Measurements from ENCODE around the gene BMP7.
"Not testable (repeated sequence)": the region's sequence is repeated elsewhere in the genome, so short reads cannot be mapped to it uniquely, and the experiment has no call there.

The BMP7 gene

DNA sequence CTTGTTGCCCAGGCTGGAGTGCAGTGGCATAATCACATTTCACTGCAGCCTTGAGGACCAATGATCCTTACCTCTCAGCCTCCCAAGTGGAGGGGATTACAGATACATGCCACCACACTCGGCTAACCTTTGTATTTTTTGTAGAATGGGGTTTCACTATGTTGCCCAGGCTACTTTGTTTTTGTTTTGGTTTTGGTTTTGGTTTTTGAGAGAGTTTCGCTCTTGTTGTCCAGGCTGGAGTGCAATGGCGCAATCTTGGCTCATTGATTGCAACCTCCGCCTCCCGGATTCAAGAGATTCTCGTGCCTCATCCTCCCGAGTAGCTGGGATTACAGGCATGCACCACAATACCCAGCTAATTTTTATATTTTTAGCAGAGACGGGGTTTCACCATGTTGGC is 105.5 kb downstream of the BMP7 start:
- TF ChIP-seq SUZ12 (IDR thresholded peaks at IDR 0.05; ENCODE audit: extremely low read depth, insufficient read depth, insufficient read length), result no peak
- TF ChIP-seq ZNF274 (IDR thresholded peaks at IDR 0.05; ENCODE audit: low read depth, low read length), result no peak
- no peak for TF ChIP-seq YY1 (IDR thresholded peaks at IDR 0.05; ENCODE audit: insufficient read depth, insufficient read length)
- Histone ChIP-seq H3K27me3 (ENCODE audit: insufficient read depth, insufficient read length) (no peaks in the 10 kb centered on the region), H3K9ac (ENCODE audit: insufficient read length, low read depth) (no peak overlapping the region), H3K4me1 (ENCODE audit: insufficient read depth, insufficient read length) (peaks cover 7% of the 10 kb centered on the region), H3K4me3 (ENCODE audit: insufficient read length, low read depth) (no peak overlapping the region), H3K36me3 (ENCODE audit: insufficient read depth, insufficient read length, low read length) (no peaks in the 10 kb centered on the region), H3K9me3 (ENCODE audit: insufficient read depth, low read length) (peaks cover 11% of the 10 kb centered on the region; the same call in 1 of the 2 replicates)
- DNase-seq (ENCODE audit: low read depth, low spot score), result no peak

DNA sequence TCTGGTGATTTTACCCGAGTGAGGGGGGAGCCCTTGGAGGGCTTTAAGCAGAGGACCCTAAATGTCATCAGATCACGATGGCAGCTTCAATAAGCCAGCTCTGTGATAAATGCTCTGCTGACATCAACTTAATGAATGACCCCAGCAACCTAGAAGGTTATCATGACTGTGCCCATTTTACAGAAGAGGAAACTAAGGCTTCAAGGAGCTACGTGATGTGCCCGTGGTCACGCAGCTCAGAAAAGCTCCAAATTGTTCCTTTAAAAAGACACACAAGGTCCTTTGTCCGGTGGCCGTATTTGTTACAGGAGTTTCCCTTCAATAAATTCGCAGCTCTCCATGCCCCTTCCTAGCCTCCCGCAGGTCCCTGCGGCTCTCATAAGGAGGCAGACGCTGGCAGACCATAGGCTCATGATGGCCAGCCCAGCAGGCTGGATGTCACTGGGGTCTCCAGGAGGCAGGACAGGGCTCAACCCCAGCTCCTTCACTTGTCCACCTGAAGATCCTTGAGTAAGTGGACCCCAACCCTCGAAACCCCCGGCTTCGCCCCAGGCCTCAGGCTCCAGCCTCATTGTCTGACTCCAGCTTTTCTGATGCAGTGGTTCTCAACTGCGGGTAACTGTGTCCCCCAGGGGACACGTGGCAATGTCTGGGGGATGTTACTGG is 106.4 kb downstream of the BMP7 start:
- peaks cover 11% of the 10 kb centered on the region; the same call in 1 of the 2 replicates for H3K9me3 ChIP-seq (ENCODE audit: insufficient read depth, low read length)
- no peak overlapping the region for H3K4me3 ChIP-seq (ENCODE audit: insufficient read length, low read depth)
- H3K9ac ChIP-seq (ENCODE audit: insufficient read length, low read depth), result no peak overlapping the region
- TF ChIP-seq ZNF274 (IDR thresholded peaks at IDR 0.05; ENCODE audit: low read depth, low read length) (no peak), SUZ12 (IDR thresholded peaks at IDR 0.05; ENCODE audit: extremely low read depth, insufficient read depth, insufficient read length) (no peak), YY1 (IDR thresholded peaks at IDR 0.05; ENCODE audit: insufficient read depth, insufficient read length) (no peak)
- H3K4me1 ChIP-seq (ENCODE audit: insufficient read depth, insufficient read length), result peaks cover 7% of the 10 kb centered on the region
- H3K36me3 ChIP-seq (ENCODE audit: insufficient read depth, insufficient read length, low read length), result no peaks in the 10 kb centered on the region
- DNase-seq (ENCODE audit: low read depth, low spot score), result no peak
- no peaks in the 10 kb centered on the region for H3K27me3 ChIP-seq (ENCODE audit: insufficient read depth, insufficient read length)

DNA sequence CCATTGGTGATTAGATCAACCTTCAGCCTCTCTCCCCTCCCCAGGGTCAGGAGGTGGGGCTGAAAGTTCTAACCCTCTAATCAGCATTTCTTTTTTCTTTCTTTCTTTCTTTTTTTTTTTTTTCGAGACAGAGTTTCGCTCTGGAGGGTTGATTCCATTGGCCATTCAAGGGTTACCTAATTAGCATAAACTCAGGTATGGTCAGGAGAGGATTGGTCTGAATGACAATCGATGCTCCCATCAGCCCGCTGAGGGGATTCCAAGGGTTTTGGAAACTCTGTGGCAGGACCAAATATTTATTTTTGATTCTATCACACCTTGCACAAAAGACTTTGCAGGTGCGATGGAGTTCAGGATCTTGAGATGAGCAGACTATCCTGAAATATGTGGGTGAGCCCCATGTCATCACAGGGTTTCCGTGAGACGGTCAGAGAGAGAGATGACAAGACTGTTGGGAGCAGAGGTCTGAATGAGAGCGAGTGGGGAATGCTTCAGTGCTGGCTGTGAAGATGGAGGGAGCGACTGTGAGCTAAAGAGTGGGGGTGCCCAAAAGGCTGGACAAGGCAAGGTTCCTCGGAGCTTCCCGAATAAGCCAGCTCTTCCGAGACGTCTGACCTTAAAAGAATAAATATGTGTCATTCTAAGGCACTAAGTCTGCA is 107.1 kb downstream of the BMP7 start:
- Histone ChIP-seq H3K9me3 (ENCODE audit: insufficient read depth, low read length) (peaks cover 7% of the 10 kb centered on the region; the same call in 1 of the 2 replicates), H3K4me3 (ENCODE audit: insufficient read length, low read depth) (no peak overlapping the region), H3K4me1 (ENCODE audit: insufficient read depth, insufficient read length) (peaks cover 7% of the 10 kb centered on the region), H3K36me3 (ENCODE audit: insufficient read depth, insufficient read length, low read length) (no peaks in the 10 kb centered on the region), H3K9ac (ENCODE audit: insufficient read length, low read depth) (no peak overlapping the region), H3K27me3 (ENCODE audit: insufficient read depth, insufficient read length) (no peaks in the 10 kb centered on the region)
- no peak for DNase-seq (ENCODE audit: low read depth, low spot score)
- TF ChIP-seq YY1 (IDR thresholded peaks at IDR 0.05; ENCODE audit: insufficient read depth, insufficient read length) (no peak), ZNF274 (IDR thresholded peaks at IDR 0.05; ENCODE audit: low read depth, low read length) (no peak), SUZ12 (IDR thresholded peaks at IDR 0.05; ENCODE audit: extremely low read depth, insufficient read depth, insufficient read length) (no peak)

DNA sequence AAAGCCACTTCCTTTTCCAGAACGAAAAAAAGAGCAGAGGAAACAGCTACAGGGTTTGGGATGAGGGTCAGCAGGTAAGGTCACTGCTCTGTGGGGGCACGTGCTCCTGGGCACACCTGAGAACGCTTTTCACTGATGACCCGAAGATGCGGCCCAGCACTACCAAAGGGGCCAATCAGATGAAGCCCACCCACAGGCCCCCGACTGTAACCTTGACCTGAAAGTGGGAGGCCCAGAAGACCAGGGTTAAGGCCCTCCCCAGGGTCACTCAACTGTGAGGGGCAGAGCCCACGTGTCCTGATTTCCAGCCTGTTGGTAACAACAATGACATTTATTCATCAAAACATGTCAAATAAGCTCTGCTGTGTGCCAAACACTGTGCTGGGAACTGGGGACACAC is 108.0 kb downstream of the BMP7 start:
- Histone ChIP-seq H3K36me3 (ENCODE audit: insufficient read depth, insufficient read length, low read length) (no peaks in the 10 kb centered on the region), H3K9ac (ENCODE audit: insufficient read length, low read depth) (no peak overlapping the region)

DNA sequence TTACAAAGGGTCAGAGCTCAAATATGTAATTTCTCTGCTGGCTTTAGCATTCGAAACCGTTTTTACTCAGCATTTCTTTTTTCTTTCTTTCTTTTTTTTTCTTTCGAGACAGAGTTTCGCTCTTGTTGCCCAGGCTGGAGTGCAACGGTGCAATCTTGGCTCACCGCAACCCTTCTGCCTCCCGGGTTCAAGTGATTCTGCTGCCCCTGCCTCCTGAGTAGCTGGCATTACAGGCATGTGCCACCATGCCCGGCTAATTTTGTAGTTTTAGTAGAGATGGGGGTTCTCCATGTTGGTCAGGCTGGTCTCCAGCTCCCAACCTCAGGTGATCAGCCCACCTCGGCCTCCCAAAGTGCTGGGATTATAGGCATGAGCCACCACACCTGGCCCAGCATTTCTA is 108.7 kb downstream of the BMP7 start:
- not testable (repeated sequence) for H3K27me3 ChIP-seq (ENCODE audit: insufficient read depth, insufficient read length); H3K9ac ChIP-seq (ENCODE audit: insufficient read length, low read depth); H3K4me3 ChIP-seq (ENCODE audit: insufficient read length, low read depth); H3K4me1 ChIP-seq (ENCODE audit: insufficient read depth, insufficient read length); DNase-seq (ENCODE audit: low read depth, low spot score); H3K9me3 ChIP-seq (ENCODE audit: insufficient read depth, low read length); H3K36me3 ChIP-seq (ENCODE audit: insufficient read depth, insufficient read length, low read length)

More for the DNA sequence above, 108.0 kb downstream of the BMP7 start:
- DNase-seq (ENCODE audit: low read depth, low spot score), result no peak
- Histone ChIP-seq H3K27me3 (ENCODE audit: insufficient read depth, insufficient read length) (no peaks in the 10 kb centered on the region), H3K9me3 (ENCODE audit: insufficient read depth, low read length) (no peaks in the 10 kb centered on the region), H3K4me3 (ENCODE audit: insufficient read length, low read depth) (no peak overlapping the region), H3K4me1 (ENCODE audit: insufficient read depth, insufficient read length) (peaks cover 7% of the 10 kb centered on the region)
- TF ChIP-seq SUZ12 (IDR thresholded peaks at IDR 0.05; ENCODE audit: extremely low read depth, insufficient read depth, insufficient read length) (no peak), YY1 (IDR thresholded peaks at IDR 0.05; ENCODE audit: insufficient read depth, insufficient read length) (no peak), ZNF274 (IDR thresholded peaks at IDR 0.05; ENCODE audit: low read depth, low read length) (no peak)

DNA sequence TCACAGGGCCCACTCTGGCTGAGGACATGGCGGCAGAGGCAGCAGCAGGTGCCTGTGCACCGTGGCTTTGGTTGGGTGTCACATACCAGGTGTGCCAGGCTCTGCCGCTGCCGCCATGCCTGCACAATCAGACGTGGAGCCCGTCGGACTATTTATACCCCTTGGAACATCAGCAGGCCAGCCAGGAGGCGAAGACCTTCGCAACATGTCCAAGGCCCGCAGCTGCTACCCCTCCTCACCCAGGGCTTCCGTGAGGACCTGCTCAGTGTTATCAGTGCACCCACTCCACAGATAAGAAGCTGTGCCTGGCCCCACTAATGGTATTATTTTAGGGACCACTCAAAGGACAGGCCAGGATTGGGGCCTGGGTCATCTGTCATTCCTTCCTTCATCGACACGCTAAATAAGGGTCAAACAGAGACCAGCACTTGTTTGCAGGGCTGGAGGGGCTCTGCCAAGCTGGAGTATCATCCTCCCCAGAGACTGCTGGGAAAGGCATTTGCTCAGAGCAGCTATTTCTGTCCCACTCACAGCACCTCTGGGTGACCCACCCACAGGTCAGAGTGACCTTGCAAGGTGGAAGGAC is 109.2 kb downstream of the BMP7 start:
- no peaks in the 10 kb centered on the region for H3K36me3 ChIP-seq (ENCODE audit: insufficient read depth, insufficient read length, low read length)
- no peak for DNase-seq (ENCODE audit: low read depth, low spot score)
- peaks cover 7% of the 10 kb centered on the region for H3K4me1 ChIP-seq (ENCODE audit: insufficient read depth, insufficient read length)
- no peaks in the 10 kb centered on the region for H3K9me3 ChIP-seq (ENCODE audit: insufficient read depth, low read length)
- H3K27me3 ChIP-seq (ENCODE audit: insufficient read depth, insufficient read length), result no peaks in the 10 kb centered on the region
- no peak overlapping the region for H3K4me3 ChIP-seq (ENCODE audit: insufficient read length, low read depth)
- H3K9ac ChIP-seq (ENCODE audit: insufficient read length, low read depth), result no peak overlapping the region
- no peak for TF ChIP-seq SUZ12 (IDR thresholded peaks at IDR 0.05; ENCODE audit: extremely low read depth, insufficient read depth, insufficient read length)
- TF ChIP-seq YY1 (IDR thresholded peaks at IDR 0.05; ENCODE audit: insufficient read depth, insufficient read length), result no peak
- TF ChIP-seq ZNF274 (IDR thresholded peaks at IDR 0.05; ENCODE audit: low read depth, low read length), result no peak

DNA sequence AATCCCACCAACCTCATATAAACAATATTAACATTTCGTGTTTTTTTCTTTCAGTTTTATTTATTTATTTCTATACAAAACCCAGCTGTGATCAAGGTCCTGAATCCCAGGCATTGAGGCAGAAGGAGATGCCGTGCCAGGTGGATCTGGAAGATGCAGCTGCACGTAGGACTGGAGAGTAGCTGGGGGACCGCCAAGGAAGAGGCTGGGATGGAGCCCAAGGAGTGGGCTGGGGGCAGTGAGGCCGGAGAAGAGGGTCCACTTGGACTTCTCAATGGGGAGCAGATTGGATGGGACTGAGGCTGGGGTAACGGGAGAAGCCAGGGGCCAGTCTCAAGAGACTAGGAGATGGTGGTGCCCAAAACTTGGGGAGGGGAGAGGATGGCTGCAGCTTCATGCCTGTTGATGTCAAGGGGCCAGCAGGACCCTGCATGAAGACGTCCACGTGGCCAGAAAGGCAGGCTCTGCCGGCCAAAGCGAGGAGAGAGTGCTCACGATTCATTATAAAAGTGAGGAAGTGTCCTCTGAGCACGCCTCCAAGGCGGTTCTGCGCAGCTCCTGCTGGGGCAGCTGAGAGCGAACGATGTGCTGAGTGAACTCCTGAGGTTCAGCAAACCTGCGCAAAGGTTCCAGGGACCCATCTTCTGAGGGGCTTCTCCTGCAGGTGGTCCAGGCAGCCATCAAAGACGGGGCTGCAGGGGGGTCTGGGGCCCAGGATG is 110.3 kb downstream of the BMP7 start:
- TF ChIP-seq SUZ12 (IDR thresholded peaks at IDR 0.05; ENCODE audit: extremely low read depth, insufficient read depth, insufficient read length) (no peak), ZNF274 (IDR thresholded peaks at IDR 0.05; ENCODE audit: low read depth, low read length) (no peak), YY1 (IDR thresholded peaks at IDR 0.05; ENCODE audit: insufficient read depth, insufficient read length) (no peak)
- Histone ChIP-seq H3K9ac (ENCODE audit: insufficient read length, low read depth) (no peak overlapping the region), H3K9me3 (ENCODE audit: insufficient read depth, low read length) (no peaks in the 10 kb centered on the region), H3K27me3 (ENCODE audit: insufficient read depth, insufficient read length) (no peaks in the 10 kb centered on the region), H3K4me3 (ENCODE audit: insufficient read length, low read depth) (no peak overlapping the region), H3K36me3 (ENCODE audit: insufficient read depth, insufficient read length, low read length) (no peaks in the 10 kb centered on the region), H3K4me1 (ENCODE audit: insufficient read depth, insufficient read length) (peaks cover 7% of the 10 kb centered on the region)
- DNase-seq (ENCODE audit: low read depth, low spot score), result no peak
